ENCODE results near the gene MBOAT1.

- TF ChIP-seq CEBPB (IDR thresholded peaks at IDR 0.05; ENCODE audit: borderline replicate concordance, low read depth, low read length) (no peak), ZFYVE20 (CRISPR knock-in tag; IDR thresholded peaks at IDR 0.05; ENCODE audit: borderline replicate concordance, low read depth) (no peak)
- TF ChIP-seq, protein P1, sequence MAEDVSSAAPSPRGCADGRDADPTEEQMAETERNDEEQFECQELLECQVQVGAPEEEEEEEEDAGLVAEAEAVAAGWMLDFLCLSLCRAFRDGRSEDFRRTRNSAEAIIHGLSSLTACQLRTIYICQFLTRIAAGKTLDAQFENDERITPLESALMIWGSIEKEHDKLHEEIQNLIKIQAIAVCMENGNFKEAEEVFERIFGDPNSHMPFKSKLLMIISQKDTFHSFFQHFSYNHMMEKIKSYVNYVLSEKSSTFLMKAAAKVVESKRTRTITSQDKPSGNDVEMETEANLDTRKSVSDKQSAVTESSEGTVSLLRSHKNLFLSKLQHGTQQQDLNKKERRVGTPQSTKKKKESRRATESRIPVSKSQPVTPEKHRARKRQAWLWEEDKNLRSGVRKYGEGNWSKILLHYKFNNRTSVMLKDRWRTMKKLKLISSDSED (CRISPR knock-in tag; IDR thresholded peaks at IDR 0.05) = no peak
Measured at GRCh38 chr6:20178327-20178726, 33.9 kb downstream of the MBOAT1 start.

Data from HepG2 (cell line).